Measurements from ENCODE around the gene MARK1. TPM values are rescaled to one million over a fixed set of nuclear protein-coding genes. Genes with fewer than 3 reads are reported as not detected.

MARK1 gene
- total RNA-seq, 4 donors from 2014 or later = 1.3 to 2.7 (median 1.9) TPM

GRCh38 chr1:220485791-220486190 lies 42.1 kb upstream of the MARK1 start:
- intact Hi-C loops (cut with DNase I; ENCODE audit: low total_unique reads) = no loop called here
- H3K4me1 ChIP-seq = no peaks in the 10 kb centered on the region
- H3K9me3 ChIP-seq = no peaks in the 10 kb centered on the region
- H3K27me3 ChIP-seq = no peaks in the 10 kb centered on the region
- no peak overlapping the region for H3K4me3 ChIP-seq
- ATAC-seq (no peak), DNase-seq (no peak)
- TF ChIP-seq CTCF (IDR thresholded peaks at IDR 0.05 in 4 of 5, conservative IDR thresholded peaks at IDR 0.05 in 1 of 5) = no peak
- no peak for TF ChIP-seq POLR2A (IDR thresholded peaks at IDR 0.05)
- H3K36me3 ChIP-seq = no peaks in the 10 kb centered on the region
- in situ Hi-C loops (cut with MboI; ENCODE audit: low sequenced_read_pairs in 4 of 4) = no loop called here
- H3K27ac ChIP-seq = no peak overlapping the region

- no peak for TF ChIP-seq POLR2A (IDR thresholded peaks at IDR 0.05)
- no peak for TF ChIP-seq CTCF (IDR thresholded peaks at IDR 0.05 in 4 of 5, conservative IDR thresholded peaks at IDR 0.05 in 1 of 5)
- Histone ChIP-seq H3K9me3 (no peaks in the 10 kb centered on the region), H3K27ac (no peak overlapping the region), H3K4me1 (no peaks in the 10 kb centered on the region), H3K4me3 (no peak overlapping the region), H3K36me3 (no peaks in the 10 kb centered on the region), H3K27me3 (no peaks in the 10 kb centered on the region)
- intact Hi-C loops (cut with DNase I; ENCODE audit: low total_unique reads) (no loop called here), in situ Hi-C loops (cut with MboI; ENCODE audit: low sequenced_read_pairs in 4 of 4) (no loop called here)
- DNase-seq (no peak), ATAC-seq (no peak)
These were observed 40.6 kb upstream of the MARK1 start for GRCh38 chr1:220487297-220487820.

- Histone ChIP-seq H3K36me3 (no peaks in the 10 kb centered on the region), H3K4me1 (no peaks in the 10 kb centered on the region), H3K27ac (no peak overlapping the region), H3K27me3 (no peaks in the 10 kb centered on the region), H3K4me3 (no peak overlapping the region), H3K9me3 (no peaks in the 10 kb centered on the region)
- in situ Hi-C loops (cut with MboI; ENCODE audit: low sequenced_read_pairs in 4 of 4) (no loop called here), intact Hi-C loops (cut with DNase I; ENCODE audit: low total_unique reads) (no loop called here)
- TF ChIP-seq CTCF (IDR thresholded peaks at IDR 0.05 in 4 of 5, conservative IDR thresholded peaks at IDR 0.05 in 1 of 5) = no peak
- TF ChIP-seq POLR2A (IDR thresholded peaks at IDR 0.05) = no peak
- ATAC-seq (no peak), DNase-seq (no peak)
These were observed 36.0 kb upstream of the MARK1 start for GRCh38 chr1:220491891-220492290.

GRCh38 chr1:220497220-220497947 lies 30.6 kb upstream of the MARK1 start:
- ATAC-seq (no peak), DNase-seq (no peak)
- no peaks in the 10 kb centered on the region for H3K27me3 ChIP-seq
- intact Hi-C loops (cut with DNase I; ENCODE audit: low total_unique reads) = no loop called here
- TF ChIP-seq POLR2A (IDR thresholded peaks at IDR 0.05) (no peak), CTCF (IDR thresholded peaks at IDR 0.05 in 4 of 5, conservative IDR thresholded peaks at IDR 0.05 in 1 of 5) (no peak)
- H3K36me3 ChIP-seq = no peaks in the 10 kb centered on the region
- H3K9me3 ChIP-seq = no peaks in the 10 kb centered on the region
- H3K4me3 ChIP-seq = no peak overlapping the region
- in situ Hi-C loops (cut with MboI; ENCODE audit: low sequenced_read_pairs in 4 of 4) = no loop called here
- H3K4me1 ChIP-seq = no peaks in the 10 kb centered on the region
- no peak overlapping the region for H3K27ac ChIP-seq
